ENCODE measurements around the gene MAPK10. TPM values are rescaled to one million over a fixed set of nuclear protein-coding genes. Genes with fewer than 3 reads are reported as not detected.

The MAPK10 gene
- total RNA-seq, 2 experiments from 2014 or later = 32.0 TPM; not detected in 1

- H3K4me1 ChIP-seq (ENCODE audit: insufficient read depth, low read length, poor library complexity, severe bottlenecking) = no peaks in the 10 kb centered on the region
- no peak for TF ChIP-seq EZH2phosphoT487 (IDR thresholded peaks at IDR 0.05; ENCODE audit: borderline replicate concordance, low read depth, low read length)
- no peak for TF ChIP-seq CTCF (conservative IDR thresholded peaks at IDR 0.05; ENCODE audit: low read length)
- intact Hi-C loops (cut with micrococcal nuclease; ENCODE audit: unreplicated experiment) = no loop called here
- no peak overlapping the region for H3K27ac ChIP-seq (ENCODE audit: low read depth, low read length, poor library complexity, severe bottlenecking)
- H4K20me1 ChIP-seq (ENCODE audit: insufficient read depth, low read length) = no peaks in the 10 kb centered on the region
- DNase-seq (ENCODE audit: low spot score) = peak; percentile 24
- no peak overlapping the region for H3K4me3 ChIP-seq (ENCODE audit: low read depth, low read length, poor library complexity, severe bottlenecking)
- CTCF ChIA-PET (ENCODE audit: unreplicated experiment) = interaction anchor here (0.5 kb wide), 1 partner anchor 231 kb away, joined by 3 read pairs; no protein-coding TSS in a partner anchor
- POLR2A ChIA-PET = interaction anchor here (0.6 to 1.1 kb wide), 9 partner anchors 17 to 1827 kb away, joined by 3 to 4 read pairs (median 3); no protein-coding TSS in a partner anchor
- H3K4me2 ChIP-seq (ENCODE audit: low read length) = peak overlapping the region; percentile 18; the same call in 1 of the 2 replicates
- no peaks in the 10 kb centered on the region for H3K9me2 ChIP-seq (ENCODE audit: insufficient read depth, low read length)
- H3K36me3 ChIP-seq (ENCODE audit: insufficient read depth, low read length) = no peaks in the 10 kb centered on the region
- no peaks in the 10 kb centered on the region for H3K79me2 ChIP-seq (ENCODE audit: insufficient read depth, low read depth, low read length)
- peak overlapping the region; percentile 35; the same call in 1 of the 2 replicates for H2AFZ ChIP-seq (ENCODE audit: low read length)
- no peaks in the 10 kb centered on the region for H3K9me3 ChIP-seq (ENCODE audit: low read length)
- no TSS peak for BruUV-seq (replicated peaks)
These were observed 345.3 kb downstream of the MAPK10 start for GRCh38 chr4:86014599-86014998.

DNA sequence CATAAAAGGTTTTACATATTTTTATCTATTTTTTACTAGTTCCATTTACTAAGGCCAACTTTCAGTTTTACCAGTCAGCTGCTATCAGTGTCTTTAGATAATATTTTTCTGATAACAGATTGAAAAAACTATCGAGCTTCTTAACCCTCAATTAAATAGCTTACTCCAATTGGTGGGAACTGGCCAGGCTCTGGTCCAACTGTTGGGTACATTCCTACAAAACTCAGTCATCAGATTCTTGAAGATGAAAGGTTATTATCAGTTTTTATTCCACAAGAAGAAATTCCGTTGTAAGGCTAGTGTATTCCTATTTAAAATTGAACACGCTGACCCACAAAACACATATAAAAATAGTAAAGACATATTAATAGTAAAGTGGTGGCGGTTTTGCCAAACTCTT lies 346.2 kb downstream of the MAPK10 start:
- Histone ChIP-seq H3K36me3 (ENCODE audit: insufficient read depth, low read length) (no peaks in the 10 kb centered on the region), H3K4me3 (ENCODE audit: low read depth, low read length, poor library complexity, severe bottlenecking) (no peak overlapping the region), H3K27ac (ENCODE audit: low read depth, low read length, poor library complexity, severe bottlenecking) (no peak overlapping the region), H4K20me1 (ENCODE audit: insufficient read depth, low read length) (no peaks in the 10 kb centered on the region), H2AFZ (ENCODE audit: low read length) (no peak overlapping the region), H3K79me2 (ENCODE audit: insufficient read depth, low read depth, low read length) (no peaks in the 10 kb centered on the region), H3K9me2 (ENCODE audit: insufficient read depth, low read length) (no peaks in the 10 kb centered on the region), H3K9me3 (ENCODE audit: low read length) (no peaks in the 10 kb centered on the region), H3K4me2 (ENCODE audit: low read length) (no peak overlapping the region), H3K4me1 (ENCODE audit: insufficient read depth, low read length, poor library complexity, severe bottlenecking) (no peaks in the 10 kb centered on the region)
- ChIA-PET POLR2A (no interaction called here), CTCF (ENCODE audit: unreplicated experiment) (no interaction called here)
- no peak for DNase-seq (ENCODE audit: low spot score)
- TF ChIP-seq CTCF (conservative IDR thresholded peaks at IDR 0.05; ENCODE audit: low read length) (no peak), EZH2phosphoT487 (IDR thresholded peaks at IDR 0.05; ENCODE audit: borderline replicate concordance, low read depth, low read length) (no peak)
- intact Hi-C loops (cut with micrococcal nuclease; ENCODE audit: unreplicated experiment) = no loop called here
- BruUV-seq (replicated peaks) = no TSS peak

DNA sequence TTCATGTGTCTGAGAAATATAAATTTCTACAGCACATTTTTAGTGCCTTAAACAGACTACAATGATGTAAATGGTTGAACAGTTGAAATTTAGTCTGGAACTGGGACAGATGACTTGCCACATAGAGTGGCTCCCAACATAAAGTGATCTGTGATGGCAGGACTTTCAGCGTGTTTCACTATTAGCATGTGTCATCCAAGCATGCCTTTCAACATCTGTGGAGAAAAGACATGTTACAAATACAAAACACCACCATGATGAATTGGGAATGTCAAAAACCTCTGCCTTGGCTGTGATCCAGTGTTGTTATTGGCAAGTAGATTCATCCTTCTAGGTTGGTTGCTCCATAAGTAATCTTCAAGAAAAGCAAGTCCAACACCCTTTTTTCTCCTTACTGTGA lies 348.7 kb downstream of the MAPK10 start:
- Histone ChIP-seq H3K79me2 (ENCODE audit: insufficient read depth, low read depth, low read length) (no peaks in the 10 kb centered on the region), H4K20me1 (ENCODE audit: insufficient read depth, low read length) (no peaks in the 10 kb centered on the region), H3K27ac (ENCODE audit: low read depth, low read length, poor library complexity, severe bottlenecking) (no peak overlapping the region), H3K9me2 (ENCODE audit: insufficient read depth, low read length) (no peaks in the 10 kb centered on the region), H3K36me3 (ENCODE audit: insufficient read depth, low read length) (no peaks in the 10 kb centered on the region), H3K4me2 (ENCODE audit: low read length) (no peak overlapping the region), H3K4me3 (ENCODE audit: low read depth, low read length, poor library complexity, severe bottlenecking) (no peak overlapping the region), H2AFZ (ENCODE audit: low read length) (no peak overlapping the region), H3K4me1 (ENCODE audit: insufficient read depth, low read length, poor library complexity, severe bottlenecking) (no peaks in the 10 kb centered on the region), H3K9me3 (ENCODE audit: low read length) (no peaks in the 10 kb centered on the region)
- POLR2A ChIA-PET = no interaction called here
- DNase-seq (ENCODE audit: low spot score) = no peak
- intact Hi-C loops (cut with micrococcal nuclease; ENCODE audit: unreplicated experiment) = no loop called here
- BruUV-seq (replicated peaks) = no TSS peak
- TF ChIP-seq CTCF (conservative IDR thresholded peaks at IDR 0.05; ENCODE audit: low read length) = no peak
- no peak for TF ChIP-seq EZH2phosphoT487 (IDR thresholded peaks at IDR 0.05; ENCODE audit: borderline replicate concordance, low read depth, low read length)
- CTCF ChIA-PET (ENCODE audit: unreplicated experiment) = no interaction called here
